CD4-positive, alpha-beta memory T cell (primary cell): ENCODE results near the gene RPL5. TPM values are rescaled to one million over a fixed set of nuclear protein-coding genes. Genes with fewer than 3 reads are reported as not detected.

ENCODE experiments used
- CTCF ChIA-PET: fragments of 350-600 bp; sonication (Branson Sonifier 250); formaldehyde crosslinking; loops from one replicate; lab custom pipeline; 2021; ENCODE audit warnings: inconsistent platforms; ENCODE audit not compliant: partially characterized antibody; lab: Charles Lee
- POLR2A ChIA-PET: fragments of 350-600 bp; sonication (Branson Sonifier 250); formaldehyde crosslinking; loops from one replicate; lab custom pipeline; 2021; ENCODE audit not compliant: partially characterized antibody; lab: Charles Lee
- DNase-seq, 5 donors: peaks; one replicate each; pipeline versions ENCODE4 v3.0.0 to v3.0.0-alpha.2; 2020 to 2022; ENCODE audit warnings: mixed read lengths in 1 of 5
- H3K27ac ChIP-seq: one replicate; pipeline ENCODE4 v1.7.0; 2013; ENCODE audit warnings: low read depth, low read length
- H3K27me3 ChIP-seq: 2 replicates; pipeline ENCODE4 v1.7.0; 2013; ENCODE audit warnings: mild to moderate bottlenecking, low read length, moderate library complexity; ENCODE audit not compliant: insufficient read depth
- H3K36me3 ChIP-seq: 2 replicates; pipeline ENCODE4 v1.7.0; 2013; ENCODE audit warnings: mild to moderate bottlenecking, low read length, moderate library complexity; ENCODE audit not compliant: insufficient read depth
- H3K4me1 ChIP-seq: 2 replicates; pipeline ENCODE4 v1.7.0; 2013; ENCODE audit warnings: mild to moderate bottlenecking, low read length, moderate library complexity; ENCODE audit not compliant: insufficient read depth
- H3K4me3 ChIP-seq, 2 donors: one replicate each; pipeline ENCODE4 v1.7.0; 2013; ENCODE audit warnings: low read length in 2 of 2, mild to moderate bottlenecking in 1 of 2
- H3K9me3 ChIP-seq, 2 donors: one replicate each; pipeline ENCODE4 v1.7.0; 2013; ENCODE audit warnings: low read length in 2 of 2, control low read depth in 1 of 2; ENCODE audit not compliant: control insufficient read depth in 1 of 2
- H3K27ac Mint-ChIP-seq, 7 donors: one replicate each; pipeline ENCODE4 v1.8.0; 2020 to 2021; ENCODE audit warnings: mixed read lengths in 7 of 7, mild to moderate bottlenecking in 6 of 7, inconsistent platforms in 3 of 7, moderate library complexity in 3 of 7
- H3K27me3 Mint-ChIP-seq, 2 donors: one replicate each; pipeline ENCODE4 v1.8.0; 2020 to 2021; ENCODE audit warnings: mixed read lengths in 2 of 2
- H3K36me3 Mint-ChIP-seq, 2 donors: one replicate each; pipeline ENCODE4 v1.8.0; 2020 to 2021; ENCODE audit warnings: mixed read lengths in 2 of 2, inconsistent platforms in 1 of 2, mild to moderate bottlenecking in 1 of 2
- H3K4me1 Mint-ChIP-seq, 4 donors: one replicate each; pipeline ENCODE4 v1.8.0; 2020 to 2021; ENCODE audit warnings: mixed read lengths in 4 of 4, mild to moderate bottlenecking in 1 of 4
- H3K4me3 Mint-ChIP-seq, 8 donors: one replicate each; pipeline ENCODE4 v1.8.0; 2020 to 2021; ENCODE audit warnings: mixed read lengths in 8 of 8, mild to moderate bottlenecking in 7 of 8, moderate library complexity in 6 of 8, inconsistent platforms in 3 of 8
- H3K9me3 Mint-ChIP-seq, 8 donors: one replicate each; pipeline ENCODE4 v1.8.0; 2020 to 2021; ENCODE audit warnings: mixed read lengths in 8 of 8, mild to moderate bottlenecking in 5 of 8, inconsistent platforms in 3 of 8, moderate library complexity in 1 of 8
- intact Hi-C: fragments of 100-400 bp; cut with micrococcal nuclease; formaldehyde crosslinking; loops from one replicate; pipeline ENCODE4 v1.15.1; 2023
- polyA plus RNA-seq, 2 donors: library from polyadenylated mRNA; unstranded; fragments of 300-500 nt; fragmentation: Illumina TruSeq; gene quantifications; one replicate each; pipeline ENCODE4 v1.2.3, GENCODE V29; 2021
- total RNA-seq, 2 experiments: library from RNA; stranded (reverse); gene quantifications; one replicate each; pipeline ENCODE4 v1.2.3, GENCODE V29; 2021

The RPL5 gene
- total and polyA plus RNA-seq, 4 experiments from 2014 or later = 1,501 to 2,646 (median 1,758) TPM

DNA sequence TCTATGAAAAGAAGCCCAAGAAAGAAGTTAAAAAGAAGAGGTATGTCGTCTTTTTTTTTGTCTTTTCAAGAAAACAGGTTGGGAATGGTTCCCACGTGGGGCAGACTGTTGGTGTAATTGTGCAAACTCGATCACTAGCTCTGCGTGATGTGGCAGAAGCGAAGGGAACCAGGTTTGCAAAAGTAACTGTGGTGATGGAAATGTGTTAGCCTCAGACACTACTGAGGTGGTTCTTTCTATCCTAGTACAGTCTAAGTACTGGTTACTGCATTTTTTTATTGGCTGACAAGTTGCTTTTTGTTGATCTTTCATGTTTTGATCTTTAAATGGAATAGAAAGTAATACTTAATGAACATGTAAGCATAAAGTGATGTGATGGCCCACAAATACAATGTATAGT is 8.8 kb downstream of the RPL5 start:
- Histone ChIP-seq H3K4me1 (peaks cover 48% of the 10 kb centered on the region), H3K27me3 (no peaks in the 10 kb centered on the region), H3K27ac (no peak overlapping the region), H3K4me3 (no peak overlapping the region), H3K9me3 (no peaks in the 10 kb centered on the region), H3K36me3 (peaks cover 74% of the 10 kb centered on the region)
- Mint-ChIP-seq H3K4me3 (peak overlapping the region in 1 of 8 donors; percentile 35), H3K27me3 (no peaks in the 10 kb centered on the region), H3K9me3 (no peaks in the 10 kb centered on the region), H3K27ac (peak overlapping the region in 6 of 7 donors; percentile 29 to 100 (median 62)), H3K36me3 (peaks cover 56 to 83% of the 10 kb centered on the region in 2 donors), H3K4me1 (peaks cover 33 to 56% (median 40%) of the 10 kb centered on the region in 4 donors)
- DNase-seq = no peak
- CTCF ChIA-PET = interaction anchor here (1.2 to 2.0 kb wide), 3 partner anchors 18 to 163 kb away, joined by 3 to 5 read pairs (median 4); no protein-coding TSS in a partner anchor
- intact Hi-C loops = no loop called here
- POLR2A ChIA-PET = interaction anchor here (0.7 to 1.2 kb wide), 2 partner anchors 120 to 122 kb away, joined by 3 read pairs; no protein-coding TSS in a partner anchor

- peak overlapping the region in 2 of 7 donors; percentile 57 to 66 for H3K27ac Mint-ChIP-seq
- no peaks in the 10 kb centered on the region for H3K27me3 Mint-ChIP-seq
- POLR2A ChIA-PET = interaction anchor here (1.0 to 1.8 kb wide), 2 partner anchors 10 to 58 kb away, joined by 3 to 8 read pairs; partner anchors contain the start of genes EVI5 and RPL5
- DNase-seq = no peak
- peaks cover 21 to 38% (median 26%) of the 10 kb centered on the region in 4 donors for H3K4me1 Mint-ChIP-seq
- Histone ChIP-seq H3K4me3 (no peak overlapping the region), H3K9me3 (no peaks in the 10 kb centered on the region), H3K36me3 (peaks cover 64% of the 10 kb centered on the region), H3K27me3 (no peaks in the 10 kb centered on the region), H3K4me1 (peaks cover 30% of the 10 kb centered on the region), H3K27ac (no peak overlapping the region)
- intact Hi-C loops = no loop called here
- H3K4me3 Mint-ChIP-seq = no peak overlapping the region
- CTCF ChIA-PET = interaction anchor here (1.0 to 1.9 kb wide), 5 partner anchors 10 to 126 kb away, joined by 3 to 9 read pairs (median 4); partner anchors contain the start of gene RPL5
- H3K36me3 Mint-ChIP-seq = peaks cover 50 to 78% of the 10 kb centered on the region in 2 donors
- H3K9me3 Mint-ChIP-seq = no peaks in the 10 kb centered on the region
Measured at GRCh38 chr1:92842082-92843045, 10.5 kb downstream of the RPL5 start.

- Histone ChIP-seq H3K36me3 (peaks cover 58% of the 10 kb centered on the region), H3K4me3 (no peak overlapping the region), H3K9me3 (no peaks in the 10 kb centered on the region), H3K4me1 (peaks cover 23% of the 10 kb centered on the region), H3K27ac (no peak overlapping the region), H3K27me3 (no peaks in the 10 kb centered on the region)
- intact Hi-C loops = no loop called here
- no peak for DNase-seq
- ChIA-PET CTCF (interaction anchor here (1.3 to 1.4 kb wide), 2 partner anchors 94 to 126 kb away, joined by 3 read pairs; no protein-coding TSS in a partner anchor), POLR2A (interaction anchor here (1.0 kb wide), 2 partner anchors 11 to 58 kb away, joined by 3 to 6 read pairs; partner anchors contain the start of genes EVI5 and RPL5)
- Mint-ChIP-seq H3K9me3 (no peaks in the 10 kb centered on the region), H3K4me1 (peaks cover 15 to 31% (median 19%) of the 10 kb centered on the region in 4 donors), H3K4me3 (no peak overlapping the region), H3K27ac (peak overlapping the region in 3 of 7 donors; percentile 57 to 71 (median 66)), H3K27me3 (no peaks in the 10 kb centered on the region), H3K36me3 (peaks cover 44 to 71% of the 10 kb centered on the region in 2 donors)
Measured at GRCh38 chr1:92843046-92843423, 11.2 kb downstream of the RPL5 start.

- Mint-ChIP-seq H3K36me3 (peaks cover 39 to 68% of the 10 kb centered on the region in 2 donors), H3K4me3 (no peak overlapping the region), H3K9me3 (no peaks in the 10 kb centered on the region), H3K4me1 (peaks cover 12 to 25% (median 15%) of the 10 kb centered on the region in 4 donors), H3K27ac (peak overlapping the region in 5 of 7 donors; percentile 7 to 57 (median 25)), H3K27me3 (no peaks in the 10 kb centered on the region)
- ChIA-PET CTCF (interaction anchor here (1.3 kb wide), 1 partner anchor 95 kb away, joined by 3 read pairs; no protein-coding TSS in a partner anchor), POLR2A (interaction anchor here (1.0 kb wide), 1 partner anchor 12 kb away, joined by 6 read pairs; the partner anchor contains the start of gene RPL5)
- no peaks in the 10 kb centered on the region for H3K27me3 ChIP-seq
- H3K27ac ChIP-seq = no peak overlapping the region
- peaks cover 17% of the 10 kb centered on the region for H3K4me1 ChIP-seq
- H3K4me3 ChIP-seq = no peak overlapping the region
- DNase-seq = no peak
- intact Hi-C loops = no loop called here
- H3K36me3 ChIP-seq = peaks cover 51% of the 10 kb centered on the region
- no peaks in the 10 kb centered on the region for H3K9me3 ChIP-seq
Measured at GRCh38 chr1:92843429-92844352, 11.9 kb downstream of the RPL5 start.

GRCh38 chr1:92844439-92844838 is 12.6 kb downstream of the RPL5 start:
- H3K27ac ChIP-seq = no peak overlapping the region
- Mint-ChIP-seq H3K4me3 (no peak overlapping the region), H3K36me3 (peaks cover 36 to 61% of the 10 kb centered on the region in 2 donors), H3K9me3 (no peaks in the 10 kb centered on the region), H3K4me1 (peaks cover 10 to 17% (median 11%) of the 10 kb centered on the region in 4 donors), H3K27me3 (no peaks in the 10 kb centered on the region), H3K27ac (peak overlapping the region in 2 of 7 donors; percentile 25 to 57)
- no peaks in the 10 kb centered on the region for H3K9me3 ChIP-seq
- DNase-seq = no peak
- peaks cover 44% of the 10 kb centered on the region for H3K36me3 ChIP-seq
- H3K27me3 ChIP-seq = no peaks in the 10 kb centered on the region
- peaks cover 9% of the 10 kb centered on the region for H3K4me1 ChIP-seq
- ChIA-PET POLR2A (no interaction called here), CTCF (interaction anchor here (1.1 kb wide), 1 partner anchor 150 kb away, joined by 3 read pairs; no protein-coding TSS in a partner anchor)
- H3K4me3 ChIP-seq = no peak overlapping the region
- intact Hi-C loops = no loop called here

DNA sequence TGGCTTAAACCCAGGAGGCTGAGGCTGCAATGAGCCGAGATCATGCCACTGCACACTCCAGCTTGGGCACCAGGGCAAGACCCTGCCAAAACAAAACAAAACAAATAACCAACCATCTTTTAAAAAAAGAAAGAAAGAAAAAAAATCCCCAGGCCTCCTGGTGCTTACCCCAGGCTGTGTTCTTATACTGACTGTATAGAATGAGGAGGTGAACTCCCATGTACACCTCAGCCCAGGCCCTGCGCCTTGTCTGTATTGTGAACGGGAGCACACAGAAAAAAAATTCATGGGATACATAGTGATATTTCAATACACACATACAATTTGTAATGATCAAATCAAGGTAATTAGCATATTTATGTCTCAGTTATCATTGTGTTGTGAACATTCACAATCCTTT is 14.1 kb downstream of the RPL5 start:
- Mint-ChIP-seq H3K27me3 (no peaks in the 10 kb centered on the region), H3K4me3 (no peak overlapping the region), H3K4me1 (peaks cover 2 to 6% (median 4%) of the 10 kb centered on the region in 4 donors), H3K27ac (peak overlapping the region in 1 of 7 donors; percentile 46), H3K9me3 (no peaks in the 10 kb centered on the region), H3K36me3 (peaks cover 26 to 52% of the 10 kb centered on the region in 2 donors)
- intact Hi-C loops = no loop called here
- H3K4me3 ChIP-seq = no peak overlapping the region
- no peaks in the 10 kb centered on the region for H3K27me3 ChIP-seq
- no peaks in the 10 kb centered on the region for H3K4me1 ChIP-seq
- ChIA-PET POLR2A (no interaction called here), CTCF (interaction anchor here (1.7 kb wide), 1 partner anchor 13 kb away, joined by 6 read pairs; no protein-coding TSS in a partner anchor)
- H3K36me3 ChIP-seq = peaks cover 29% of the 10 kb centered on the region
- H3K9me3 ChIP-seq = no peaks in the 10 kb centered on the region
- H3K27ac ChIP-seq = no peak overlapping the region
- DNase-seq = no peak
